ENCODE data around the gene CASR.

CASR gene

GRCh38 chr3:122305818-122306621 lies 122.6 kb downstream of the CASR start:
- DNase-seq (ENCODE audit: low spot score), result no peak

GRCh38 chr3:122306622-122306953 lies 123.1 kb downstream of the CASR start:
- DNase-seq (ENCODE audit: low spot score), result no peak

- no peak for DNase-seq (ENCODE audit: low spot score)
These were observed 123.7 kb downstream of the CASR start for GRCh38 chr3:122307094-122307687.

- no peak for DNase-seq (ENCODE audit: low spot score)
These were observed 124.5 kb downstream of the CASR start for GRCh38 chr3:122307976-122308375.

- no peak for DNase-seq (ENCODE audit: low spot score)
These were observed 126.9 kb downstream of the CASR start for GRCh38 chr3:122310361-122310760.

- DNase-seq (ENCODE audit: low spot score), result no peak
These were observed 129.4 kb downstream of the CASR start for GRCh38 chr3:122312826-122313225.

GRCh38 chr3:122313281-122313680 lies 129.8 kb downstream of the CASR start:
- DNase-seq (ENCODE audit: low spot score), result no peak

- DNase-seq (ENCODE audit: low spot score), result no peak
These were observed 130.9 kb downstream of the CASR start for GRCh38 chr3:122314228-122314876.

GRCh38 chr3:122315619-122316018 lies 132.2 kb downstream of the CASR start:
- no peak for DNase-seq (ENCODE audit: low spot score)

- no peak for DNase-seq (ENCODE audit: low spot score)
These were observed 132.9 kb downstream of the CASR start for GRCh38 chr3:122316368-122316767.

- no peak for DNase-seq (ENCODE audit: low spot score)
These were observed 135.2 kb downstream of the CASR start for GRCh38 chr3:122318620-122319019.

GRCh38 chr3:122322095-122323075 lies 138.9 kb downstream of the CASR start:
- no peak for DNase-seq (ENCODE audit: low spot score)

GRCh38 chr3:122324871-122325323 lies 141.4 kb downstream of the CASR start, which contains the start of gene CSTA:
CSTA (plus strand) TSS chr3:122325248; CDS start chr3:122325293, 45 bp downstream.
- no peak for DNase-seq (ENCODE audit: low spot score)

- no peak for DNase-seq (ENCODE audit: low spot score)
These were observed 142.3 kb downstream of the CASR start for GRCh38 chr3:122325769-122326168.

GRCh38 chr3:122331886-122332285 lies 148.4 kb downstream of the CASR start:
- no peak for DNase-seq (ENCODE audit: low spot score)

GRCh38 chr3:122332551-122332950 lies 149.1 kb downstream of the CASR start:
- no peak for DNase-seq (ENCODE audit: low spot score)
